ENCODE measurements around the gene C12orf56.
"Not testable (repeated sequence)": the region's sequence is repeated elsewhere in the genome, so short reads cannot be mapped to it uniquely, and the experiment has no call there.

Gene C12orf56

DNA sequence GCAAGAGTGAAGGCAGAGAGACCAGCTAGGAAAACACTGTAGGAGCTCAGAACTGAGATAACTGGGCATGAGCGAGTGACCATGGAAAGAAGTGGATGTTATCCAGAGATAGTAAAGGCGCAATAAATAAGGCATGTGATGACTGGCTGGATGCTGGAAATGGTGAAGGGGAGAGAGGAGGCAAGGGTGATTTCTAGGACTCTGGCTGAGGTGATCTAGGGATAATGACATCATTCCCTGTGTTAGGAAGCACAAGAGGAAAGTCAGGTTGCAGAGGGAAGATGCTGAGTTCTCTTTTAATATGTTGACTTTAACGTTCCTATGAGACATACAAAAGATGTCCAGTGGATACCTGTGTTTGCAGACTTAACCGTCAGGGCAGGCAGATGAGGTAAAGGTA is 78.7 kb downstream of the C12orf56 start:
- no peak for DNase-seq (ENCODE audit: low read depth)

- DNase-seq (ENCODE audit: low read depth): no peak
Observed at GRCh38 chr12:64304571-64304970, 86.0 kb downstream of the C12orf56 start.

GRCh38 chr12:64299628-64300027 is 90.9 kb downstream of the C12orf56 start:
- DNase-seq (ENCODE audit: low read depth): no peak

GRCh38 chr12:64296301-64296700 is 94.3 kb downstream of the C12orf56 start:
- DNase-seq (ENCODE audit: low read depth): no peak

- DNase-seq (ENCODE audit: low read depth): no peak
Observed at GRCh38 chr12:64293654-64294364, 96.7 kb downstream of the C12orf56 start.

GRCh38 chr12:64293174-64293573 is 97.4 kb downstream of the C12orf56 start:
- DNase-seq (ENCODE audit: low read depth): not testable (repeated sequence)

DNA sequence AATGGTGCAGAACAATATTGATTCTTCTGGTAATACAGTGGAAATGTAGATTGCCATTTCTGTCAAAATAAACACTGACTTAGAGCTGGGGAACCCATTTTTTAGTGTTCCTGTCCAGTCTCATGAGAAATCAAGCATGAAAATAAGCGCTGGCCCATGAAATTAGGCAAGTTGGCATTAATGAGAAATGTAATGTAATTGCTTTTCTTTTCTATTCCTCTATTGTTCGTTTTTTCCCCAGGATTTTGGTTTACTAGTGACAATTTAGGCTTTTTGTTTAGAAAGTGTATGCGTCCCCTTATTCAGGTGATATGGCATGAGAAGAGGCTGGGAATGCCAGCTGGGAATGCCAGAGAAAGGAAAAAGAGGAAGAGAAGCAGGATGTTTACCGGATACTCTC is 104.0 kb downstream of the C12orf56 start:
- no peak for DNase-seq (ENCODE audit: low read depth)

- DNase-seq (ENCODE audit: low read depth): no peak
Observed at GRCh38 chr12:64284256-64284655, 106.3 kb downstream of the C12orf56 start.

DNA sequence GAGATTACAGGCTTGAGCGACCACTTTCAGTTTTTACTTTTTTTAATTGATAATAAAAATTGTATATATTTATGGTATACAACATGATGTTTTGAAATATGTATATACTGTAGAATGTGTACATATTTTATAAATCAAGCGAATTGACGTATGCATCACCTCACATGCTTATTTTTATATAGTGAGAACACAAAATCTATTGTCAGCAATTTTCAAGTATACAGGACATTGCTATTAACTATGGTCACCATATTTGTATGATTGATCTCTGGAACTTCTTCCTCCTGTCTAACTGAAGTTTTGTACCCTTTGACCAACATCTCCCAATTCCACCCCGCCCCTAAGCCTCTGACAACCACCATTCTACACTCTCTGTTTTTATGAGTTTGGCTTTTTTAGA is 112.1 kb downstream of the C12orf56 start:
- no peak for DNase-seq (ENCODE audit: low read depth)

DNA sequence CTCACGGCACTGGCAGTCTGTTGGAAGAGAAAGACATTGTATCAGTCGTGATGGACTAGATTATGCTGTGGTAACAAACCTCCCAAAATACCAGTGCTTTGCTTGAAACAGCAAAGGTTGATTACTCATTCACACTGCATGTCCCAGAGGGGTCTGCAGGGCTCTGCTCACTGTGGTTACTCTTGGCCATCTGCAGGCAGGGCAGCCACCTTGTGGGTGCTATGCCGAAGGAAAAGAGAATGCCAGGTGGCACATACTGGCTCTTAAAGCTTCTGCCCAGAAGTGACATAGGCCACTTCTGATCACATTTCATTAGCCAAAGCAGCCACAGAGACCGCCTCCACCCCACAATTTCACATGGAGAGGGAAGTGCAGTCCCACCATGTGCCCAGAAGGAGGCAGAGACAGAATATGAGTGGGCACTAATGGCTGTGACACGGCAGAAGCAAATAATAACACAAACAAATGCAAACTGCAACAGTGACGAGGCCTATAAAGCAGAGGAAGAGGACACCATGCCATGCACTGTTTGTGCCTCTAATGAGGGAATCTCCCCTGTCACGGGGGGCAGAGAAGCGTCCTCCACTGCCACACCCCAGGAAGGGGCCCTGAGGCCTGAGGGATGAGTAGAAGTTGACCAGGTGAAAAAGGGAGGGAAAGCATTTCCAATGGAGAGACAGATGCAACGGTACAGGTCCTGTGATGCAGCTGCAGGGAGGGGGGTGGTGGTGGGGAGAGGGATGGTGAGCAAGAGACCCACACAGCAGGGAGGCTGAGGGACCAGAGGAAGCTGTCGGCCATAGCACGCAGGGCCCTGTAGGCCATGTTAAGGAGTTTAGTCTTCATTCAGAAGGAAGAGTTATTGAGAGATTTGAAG is 116.8 kb downstream of the C12orf56 start:
- DNase-seq (ENCODE audit: low read depth): no peak

GRCh38 chr12:64270411-64270810 is 120.1 kb downstream of the C12orf56 start:
- DNase-seq (ENCODE audit: low read depth): no peak

- DNase-seq (ENCODE audit: low read depth): no peak
Observed at GRCh38 chr12:64269161-64269560, 121.4 kb downstream of the C12orf56 start.

DNA sequence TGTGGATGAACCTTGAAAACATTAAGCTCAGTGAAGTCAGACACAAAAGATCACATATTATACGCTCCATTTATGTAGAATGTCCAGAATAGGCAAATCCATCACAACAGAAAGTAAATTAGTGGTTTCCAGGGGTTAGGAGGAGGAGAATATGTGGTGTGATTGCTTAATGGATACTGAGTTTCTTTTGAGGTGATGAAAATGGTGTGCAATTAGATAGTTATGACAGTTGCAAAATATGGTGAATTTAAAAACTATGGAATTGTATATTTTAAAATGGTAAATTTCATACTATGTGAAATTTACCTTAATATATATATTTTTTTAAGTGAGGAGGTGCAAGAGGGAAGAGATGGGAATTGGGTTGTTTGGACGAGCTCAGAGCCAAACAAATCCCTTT is 122.1 kb downstream of the C12orf56 start:
- no peak for DNase-seq (ENCODE audit: low read depth)

DNA sequence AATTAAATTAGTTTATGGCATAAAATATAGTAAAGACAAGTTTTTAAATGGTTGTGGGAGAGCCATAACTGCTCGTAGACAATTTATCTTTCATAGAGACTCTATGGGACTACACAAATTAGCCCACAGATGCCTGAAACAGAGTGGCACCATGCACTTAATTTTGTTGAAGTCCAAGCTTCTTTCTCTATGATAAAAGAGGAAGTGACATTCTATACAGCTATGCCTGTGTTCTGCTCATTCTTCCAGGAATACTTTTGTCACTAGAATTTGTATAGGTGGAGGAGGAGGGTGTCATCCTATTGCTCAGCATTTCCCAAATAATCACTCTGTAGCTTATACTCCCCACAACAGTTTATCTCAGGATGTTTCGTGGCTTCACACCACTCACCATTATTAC is 124.7 kb downstream of the C12orf56 start:
- DNase-seq (ENCODE audit: low read depth): no peak

GRCh38 chr12:64261813-64262212 is 128.7 kb downstream of the C12orf56 start:
- no peak for DNase-seq (ENCODE audit: low read depth)

- no peak for DNase-seq (ENCODE audit: low read depth)
Observed at GRCh38 chr12:64258576-64258975, 132.0 kb downstream of the C12orf56 start.

GRCh38 chr12:64256166-64256800 is 134.3 kb downstream of the C12orf56 start:
- no peak for DNase-seq (ENCODE audit: low read depth)

GRCh38 chr12:64255249-64255648 is 135.3 kb downstream of the C12orf56 start:
- no peak for DNase-seq (ENCODE audit: low read depth)

DNA sequence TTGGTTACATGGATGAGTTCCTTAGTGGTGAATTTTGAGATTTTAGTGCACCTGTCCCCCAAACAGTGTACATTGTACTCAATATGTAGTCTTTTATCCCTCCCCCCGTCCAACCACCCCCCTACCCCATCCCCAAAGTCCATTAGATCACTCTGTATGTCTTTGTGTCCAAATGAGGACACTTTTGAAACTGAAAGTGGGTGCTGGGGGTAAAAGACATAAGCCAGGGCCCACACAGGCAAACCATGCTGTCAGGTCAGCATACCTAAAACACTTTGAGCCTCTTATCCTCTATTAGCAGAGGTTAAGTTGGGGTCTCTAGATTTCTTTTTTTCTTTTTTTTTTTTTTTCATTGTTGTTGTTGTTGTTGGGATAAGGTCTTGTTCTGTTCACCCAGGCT is 137.2 kb downstream of the C12orf56 start:
- DNase-seq (ENCODE audit: low read depth): no peak

GRCh38 chr12:64252681-64253080 is 137.9 kb downstream of the C12orf56 start:
- DNase-seq (ENCODE audit: low read depth): no peak

- no peak for DNase-seq (ENCODE audit: low read depth)
Observed at GRCh38 chr12:64243809-64244208, 146.7 kb downstream of the C12orf56 start.

- no peak for DNase-seq (ENCODE audit: low read depth)
Observed at GRCh38 chr12:64240781-64241180, 149.8 kb downstream of the C12orf56 start.

- no peak for DNase-seq (ENCODE audit: low read depth)
Observed at GRCh38 chr12:64237382-64237781, 153.2 kb downstream of the C12orf56 start.

All from activated T-helper 9 cell treated with anti-CD3 and anti-CD28 coated beads, Interleukin-2, amount 50 U/mL, for 16 hours (primary cell).